Measurements from ENCODE around the gene RERG. TPM values are rescaled to one million over a fixed set of nuclear protein-coding genes. Genes with fewer than 3 reads are reported as not detected.

RERG gene
- total and polyA plus RNA-seq, 2 donors from 2014 or later: 29.3 to 44.7 TPM

DNA sequence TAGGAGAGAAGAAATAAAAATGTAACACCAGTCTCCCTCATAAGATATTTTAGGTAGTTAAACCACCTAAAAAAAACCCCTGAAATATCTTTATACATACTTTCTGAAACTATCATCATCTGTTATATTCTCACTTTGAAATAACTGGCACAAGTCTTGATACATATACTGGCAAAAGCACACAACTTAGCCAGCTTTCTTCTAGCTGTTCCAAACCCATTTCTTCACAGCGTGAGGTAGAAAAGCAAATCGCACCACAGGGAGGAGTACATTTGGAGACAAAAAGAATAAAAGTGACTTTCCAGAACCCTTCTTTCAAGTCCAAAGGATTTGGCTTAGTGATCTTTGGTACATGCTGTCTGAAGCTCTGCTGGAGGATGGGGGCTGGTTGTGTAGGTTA is 78.5 kb downstream of the RERG start:
- DNase-seq (no peak), FAIRE-seq (no peak)
- Histone ChIP-seq H3K4me3 (ENCODE audit: low read length in 3 of 3) (no peak overlapping the region), H3K27me3 (ENCODE audit: control insufficient read depth, insufficient read depth, low read length) (no peaks in the 10 kb centered on the region), H3K9ac (ENCODE audit: low read length in 3 of 3) (no peak overlapping the region), H3K4me1 (ENCODE audit: control insufficient read depth in 2 of 3, insufficient read depth in 2 of 3, low read depth in 1 of 3, low read length in 3 of 3) (no peaks in the 10 kb centered on the region), H3K36me3 (ENCODE audit: control insufficient read depth in 2 of 3, insufficient read depth in 3 of 3, low read length in 3 of 3) (no peaks in the 10 kb centered on the region), H3K27ac (ENCODE audit: low read depth in 2 of 2, low read length in 2 of 2) (no peak overlapping the region), H3K9me3 (ENCODE audit: control insufficient read depth in 2 of 3, insufficient read depth in 1 of 3, low read length in 3 of 3) (no peaks in the 10 kb centered on the region)
- intact Hi-C loops (cut with DNase I): no loop called here
- TF ChIP-seq, protein P1, sequence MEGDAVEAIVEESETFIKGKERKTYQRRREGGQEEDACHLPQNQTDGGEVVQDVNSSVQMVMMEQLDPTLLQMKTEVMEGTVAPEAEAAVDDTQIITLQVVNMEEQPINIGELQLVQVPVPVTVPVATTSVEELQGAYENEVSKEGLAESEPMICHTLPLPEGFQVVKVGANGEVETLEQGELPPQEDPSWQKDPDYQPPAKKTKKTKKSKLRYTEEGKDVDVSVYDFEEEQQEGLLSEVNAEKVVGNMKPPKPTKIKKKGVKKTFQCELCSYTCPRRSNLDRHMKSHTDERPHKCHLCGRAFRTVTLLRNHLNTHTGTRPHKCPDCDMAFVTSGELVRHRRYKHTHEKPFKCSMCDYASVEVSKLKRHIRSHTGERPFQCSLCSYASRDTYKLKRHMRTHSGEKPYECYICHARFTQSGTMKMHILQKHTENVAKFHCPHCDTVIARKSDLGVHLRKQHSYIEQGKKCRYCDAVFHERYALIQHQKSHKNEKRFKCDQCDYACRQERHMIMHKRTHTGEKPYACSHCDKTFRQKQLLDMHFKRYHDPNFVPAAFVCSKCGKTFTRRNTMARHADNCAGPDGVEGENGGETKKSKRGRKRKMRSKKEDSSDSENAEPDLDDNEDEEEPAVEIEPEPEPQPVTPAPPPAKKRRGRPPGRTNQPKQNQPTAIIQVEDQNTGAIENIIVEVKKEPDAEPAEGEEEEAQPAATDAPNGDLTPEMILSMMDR (IDR thresholded peaks at IDR 0.05; ENCODE audit: borderline replicate concordance, extremely low read depth, insufficient read depth): no peak

DNA sequence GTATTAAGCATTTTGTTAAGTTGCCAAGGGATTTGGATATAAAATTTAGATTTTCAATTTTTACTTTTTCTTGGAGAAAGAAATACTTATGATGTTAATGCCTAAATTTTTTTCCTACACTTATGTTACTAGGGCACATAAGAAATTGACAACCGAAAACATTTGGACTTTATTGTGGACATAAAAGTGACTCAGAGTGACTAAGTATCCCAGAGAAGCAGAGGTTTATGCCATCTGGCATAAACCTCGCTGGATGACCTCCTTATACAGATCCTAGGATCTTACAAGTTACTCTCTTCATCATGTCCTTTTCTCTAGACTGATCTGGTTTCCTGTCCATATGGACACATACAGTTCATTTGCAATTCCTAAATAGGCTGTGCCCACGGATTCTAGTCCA is 89.8 kb downstream of the RERG start:
- FAIRE-seq: no peak
- Histone ChIP-seq H3K9ac (ENCODE audit: low read length in 3 of 3) (no peak overlapping the region), H3K4me1 (ENCODE audit: control insufficient read depth in 2 of 3, insufficient read depth in 2 of 3, low read depth in 1 of 3, low read length in 3 of 3) (no peaks in the 10 kb centered on the region), H3K36me3 (ENCODE audit: control insufficient read depth in 2 of 3, insufficient read depth in 3 of 3, low read length in 3 of 3) (no peaks in the 10 kb centered on the region), H3K27ac (ENCODE audit: low read depth in 2 of 2, low read length in 2 of 2) (no peak overlapping the region), H3K27me3 (ENCODE audit: control insufficient read depth, insufficient read depth, low read length) (no peaks in the 10 kb centered on the region), H3K9me3 (ENCODE audit: control insufficient read depth in 2 of 3, insufficient read depth in 1 of 3, low read length in 3 of 3) (no peaks in the 10 kb centered on the region), H3K4me3 (ENCODE audit: low read length in 3 of 3) (no peak overlapping the region)
- TF ChIP-seq, protein P1 (IDR thresholded peaks at IDR 0.05; ENCODE audit: borderline replicate concordance, extremely low read depth, insufficient read depth): no peak
- no peak for DNase-seq
- intact Hi-C loops (cut with DNase I): no loop called here

DNA sequence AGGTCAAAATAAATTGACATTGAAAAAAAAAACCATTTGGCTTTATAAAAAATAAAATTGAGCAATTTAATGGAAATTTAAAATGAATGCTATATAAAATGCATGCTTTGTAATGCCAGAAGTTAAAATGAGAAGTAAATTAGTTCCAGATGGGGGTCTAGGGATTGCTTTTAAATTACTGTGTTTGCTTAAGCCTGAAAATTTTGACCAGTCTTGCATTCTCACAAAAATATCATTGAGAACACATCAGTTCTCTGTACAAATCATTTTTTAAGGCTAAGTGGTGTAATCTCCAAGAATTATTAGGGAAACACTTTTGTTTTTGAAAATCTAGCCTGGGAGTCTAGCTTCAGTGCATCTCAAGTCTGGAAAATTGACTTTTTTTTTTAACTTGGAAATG is 90.7 kb downstream of the RERG start:
- H3K27me3 ChIP-seq (ENCODE audit: control insufficient read depth, insufficient read depth, low read length): no peaks in the 10 kb centered on the region
- TF ChIP-seq, protein P1 (IDR thresholded peaks at IDR 0.05; ENCODE audit: borderline replicate concordance, extremely low read depth, insufficient read depth): no peak
- no peak overlapping the region for H3K4me3 ChIP-seq (ENCODE audit: low read length in 3 of 3)
- no peaks in the 10 kb centered on the region for H3K36me3 ChIP-seq (ENCODE audit: control insufficient read depth in 2 of 3, insufficient read depth in 3 of 3, low read length in 3 of 3)
- no peak overlapping the region for H3K27ac ChIP-seq (ENCODE audit: low read depth in 2 of 2, low read length in 2 of 2)
- H3K9ac ChIP-seq (ENCODE audit: low read length in 3 of 3): no peak overlapping the region
- DNase-seq (no peak), FAIRE-seq (no peak)
- no peaks in the 10 kb centered on the region for H3K9me3 ChIP-seq (ENCODE audit: control insufficient read depth in 2 of 3, insufficient read depth in 1 of 3, low read length in 3 of 3)
- no peaks in the 10 kb centered on the region for H3K4me1 ChIP-seq (ENCODE audit: control insufficient read depth in 2 of 3, insufficient read depth in 2 of 3, low read depth in 1 of 3, low read length in 3 of 3)
- intact Hi-C loops (cut with DNase I): no loop called here

DNA sequence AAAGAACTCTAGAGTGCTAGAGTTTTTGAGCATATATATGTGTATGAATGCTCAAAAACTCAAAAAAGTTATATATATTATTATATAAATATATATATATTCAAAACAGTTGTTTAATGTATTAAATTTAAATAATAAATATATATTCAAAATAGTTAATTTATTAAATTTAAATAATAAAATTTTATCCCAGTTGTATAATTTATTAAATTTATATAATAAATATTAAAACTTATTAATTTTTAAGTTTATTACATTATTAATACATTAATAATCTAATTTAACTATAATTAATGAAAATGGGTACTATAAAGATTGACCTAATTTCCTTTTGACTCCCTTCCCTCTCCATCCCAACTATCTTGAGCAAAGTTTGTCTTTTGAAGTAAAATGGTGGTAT is 97.8 kb downstream of the RERG start:
- Histone ChIP-seq H3K9me3 (ENCODE audit: control insufficient read depth in 2 of 3, insufficient read depth in 1 of 3, low read length in 3 of 3) (no peaks in the 10 kb centered on the region), H3K27ac (ENCODE audit: low read depth in 2 of 2, low read length in 2 of 2) (no peak overlapping the region), H3K9ac (ENCODE audit: low read length in 3 of 3) (no peak overlapping the region), H3K27me3 (ENCODE audit: control insufficient read depth, insufficient read depth, low read length) (no peaks in the 10 kb centered on the region), H3K4me1 (ENCODE audit: control insufficient read depth in 2 of 3, insufficient read depth in 2 of 3, low read depth in 1 of 3, low read length in 3 of 3) (no peaks in the 10 kb centered on the region), H3K36me3 (ENCODE audit: control insufficient read depth in 2 of 3, insufficient read depth in 3 of 3, low read length in 3 of 3) (no peaks in the 10 kb centered on the region), H3K4me3 (ENCODE audit: low read length in 3 of 3) (no peak overlapping the region)
- DNase-seq (no peak), FAIRE-seq (peak; percentile 92)
- TF ChIP-seq, protein P1 (IDR thresholded peaks at IDR 0.05; ENCODE audit: borderline replicate concordance, extremely low read depth, insufficient read depth): no peak
- intact Hi-C loops (cut with DNase I): no loop called here
